Upper lobe of left lung (tissue), 4 donors: ENCODE results near the gene GPC5.

Experiments used
- POLR2AphosphoS5 ChIP-seq, 2 donors: sonication (generic); formaldehyde crosslinking; IDR thresholded peaks; one replicate each; pipeline ENCODE4 v1.5.1; 2017; ENCODE audit warnings: antibody characterized with exemption in 2 of 2
- TF ChIP-seq, protein P1 (sequence below), 6 experiments: fragments of 450-650 bp in 4 of 6; fragments of 200-600 bp in 2 of 6; sonication (generic) in 2 of 6; IDR thresholded peaks; one replicate each; pipeline ENCODE4 v1.5.1; 2016 to 2019; ENCODE audit warnings: antibody characterized with exemption in 6 of 6

GRCh38 chr13:91778123-91778522, 379.7 kb downstream of the GPC5 start:
- TF ChIP-seq, protein P1, sequence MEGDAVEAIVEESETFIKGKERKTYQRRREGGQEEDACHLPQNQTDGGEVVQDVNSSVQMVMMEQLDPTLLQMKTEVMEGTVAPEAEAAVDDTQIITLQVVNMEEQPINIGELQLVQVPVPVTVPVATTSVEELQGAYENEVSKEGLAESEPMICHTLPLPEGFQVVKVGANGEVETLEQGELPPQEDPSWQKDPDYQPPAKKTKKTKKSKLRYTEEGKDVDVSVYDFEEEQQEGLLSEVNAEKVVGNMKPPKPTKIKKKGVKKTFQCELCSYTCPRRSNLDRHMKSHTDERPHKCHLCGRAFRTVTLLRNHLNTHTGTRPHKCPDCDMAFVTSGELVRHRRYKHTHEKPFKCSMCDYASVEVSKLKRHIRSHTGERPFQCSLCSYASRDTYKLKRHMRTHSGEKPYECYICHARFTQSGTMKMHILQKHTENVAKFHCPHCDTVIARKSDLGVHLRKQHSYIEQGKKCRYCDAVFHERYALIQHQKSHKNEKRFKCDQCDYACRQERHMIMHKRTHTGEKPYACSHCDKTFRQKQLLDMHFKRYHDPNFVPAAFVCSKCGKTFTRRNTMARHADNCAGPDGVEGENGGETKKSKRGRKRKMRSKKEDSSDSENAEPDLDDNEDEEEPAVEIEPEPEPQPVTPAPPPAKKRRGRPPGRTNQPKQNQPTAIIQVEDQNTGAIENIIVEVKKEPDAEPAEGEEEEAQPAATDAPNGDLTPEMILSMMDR (IDR thresholded peaks at IDR 0.05): no peak
- no peak for TF ChIP-seq POLR2AphosphoS5 (IDR thresholded peaks at IDR 0.05)
